H1 (cell line): ENCODE measurements around the gene ACKR3. TPM values are rescaled to one million over a fixed set of nuclear protein-coding genes. Genes with fewer than 3 reads are reported as not detected.
A peak's percentile ranks its signal among the peaks of the same experiment; 100 is the strongest.

Experiments
- CTCF ChIA-PET: fragments of 300-600 bp; sonication (Branson Sonifier 250); formaldehyde crosslinking; loops from one replicate; lab custom pipeline; 2021; ENCODE audit not compliant: partially characterized antibody; lab: Charles Lee
- POLR2A ChIA-PET: fragments of 300-600 bp; sonication (Branson Sonifier 250); formaldehyde crosslinking; loops from one replicate; lab custom pipeline; 2021; ENCODE audit warnings: inconsistent platforms; ENCODE audit not compliant: partially characterized antibody; lab: Charles Lee
- DNase-seq, 2 experiments: peaks; one replicate each; pipeline versions ENCODE4 v3.0.0 to v3.0.0-alpha.2; 2010 to 2022; ENCODE audit warnings: low spot score in 2 of 2, low read depth in 1 of 2, mixed read lengths in 1 of 2
- FAIRE-seq: peaks from 2 replicates; lab custom pipeline; 2011; peaks lifted over from hg19 to GRCh38; lab: Jason Lieb, UNC
- H2AFZ ChIP-seq: 2 replicates; pipeline ENCODE4 v1.8.1; 2012; ENCODE audit warnings: low read length, inconsistent platforms
- H2AK5ac ChIP-seq: 2 replicates; pipeline ENCODE4 v1.6.1; 2013; ENCODE audit warnings: low read depth, low read length
- H2BK120ac ChIP-seq: replicated peaks from 2 replicates; pipeline ENCODE3; 2013; ENCODE audit warnings: low read depth, low read length, inconsistent platforms
- H2BK12ac ChIP-seq: 2 replicates; pipeline ENCODE4 v1.6.1; 2013; ENCODE audit warnings: low read depth, low read length
- H2BK15ac ChIP-seq: 2 replicates; pipeline ENCODE4 v1.6.1; 2013; ENCODE audit warnings: low read length
- H2BK20ac ChIP-seq: 2 replicates; pipeline ENCODE4 v1.6.1; 2013; ENCODE audit warnings: low read length
- H2BK5ac ChIP-seq: 2 replicates; pipeline ENCODE4 v1.6.1; 2013; ENCODE audit warnings: low read depth, low read length
- H3K14ac ChIP-seq: 2 replicates; pipeline ENCODE4 v1.6.1; 2013; ENCODE audit warnings: inconsistent platforms; ENCODE audit not compliant: insufficient read length
- H3K18ac ChIP-seq: 2 replicates; pipeline ENCODE4 v1.6.1; 2013; ENCODE audit warnings: low read length; ENCODE audit errors: extremely low read depth
- H3K23ac ChIP-seq: 2 replicates; pipeline ENCODE4 v1.6.1; 2013; ENCODE audit warnings: inconsistent platforms; ENCODE audit not compliant: insufficient read length
- H3K23me2 ChIP-seq: 2 replicates; pipeline ENCODE4 v1.6.1; 2013; ENCODE audit warnings: low read depth, low read length
- H3K27ac ChIP-seq: 2 replicates; pipeline ENCODE4 v1.6.1; 2011; ENCODE audit warnings: low read depth, low read length, inconsistent platforms
- H3K27me3 ChIP-seq, 4 experiments: replicated peaks in 1 of 4; 1 replicate in 1 of 4; 2 replicates in 3 of 4; pipeline versions ENCODE4 v1.6.1 to v1.8.1; 2011 to 2013; ENCODE audit warnings: low read length in 3 of 4, mild to moderate bottlenecking in 3 of 4, inconsistent platforms in 2 of 4, mixed read lengths in 2 of 4, moderate library complexity in 1 of 4; ENCODE audit not compliant: control insufficient read depth in 3 of 4, insufficient read depth in 3 of 4; ENCODE audit errors: extremely low read depth in 1 of 4
- H3K36me3 ChIP-seq, 4 experiments: 2 replicates each; pipeline versions ENCODE4 v1.6.1 to v1.8.1; 2011 to 2013; ENCODE audit warnings: mild to moderate bottlenecking in 4 of 4, low read length in 3 of 4, moderate library complexity in 2 of 4, control low read depth in 1 of 4, inconsistent platforms in 1 of 4; ENCODE audit not compliant: insufficient read depth in 4 of 4, control insufficient read depth in 2 of 4
- H3K4ac ChIP-seq: replicated peaks from 2 replicates; pipeline ENCODE3; 2013; ENCODE audit warnings: low read length, low read depth, mixed read lengths, inconsistent platforms; ENCODE audit not compliant: insufficient read length
- H3K4me1 ChIP-seq, 4 experiments: replicated peaks in 1 of 4; 1 replicate in 1 of 4; 2 replicates in 3 of 4; pipeline versions ENCODE4 v1.6.1 to v1.8.1; 2011 to 2013; ENCODE audit warnings: low read length in 3 of 4, inconsistent platforms in 2 of 4, mixed read lengths in 1 of 4; ENCODE audit not compliant: insufficient read depth in 4 of 4, control insufficient read depth in 3 of 4
- H3K4me2 ChIP-seq, 2 experiments: 2 replicates each; pipeline versions ENCODE4 v1.6.1 to v1.8.1; 2011 to 2013; ENCODE audit warnings: low read depth in 2 of 2, low read length in 2 of 2, control low read depth in 1 of 2, inconsistent platforms in 1 of 2, mild to moderate bottlenecking in 1 of 2; ENCODE audit not compliant: insufficient read depth in 1 of 2
- H3K4me3 ChIP-seq, 4 experiments: fragments of 200-600, 300-600 bp in 1 of 4; sonication (generic), shearing (Covaris generic), sonication (Bioruptor Twin) in 1 of 4; 2 replicates each; pipeline versions ENCODE4 v1.5.1 to v1.8.1; 2011 to 2016; ENCODE audit warnings: low read length in 4 of 4, low read depth in 3 of 4, control low read depth in 2 of 4, inconsistent platforms in 2 of 4, mild to moderate bottlenecking in 2 of 4, mixed read lengths in 1 of 4, moderate library complexity in 1 of 4; ENCODE audit not compliant: insufficient read depth in 2 of 4; ENCODE audit errors: extremely low read depth in 1 of 4
- H3K56ac ChIP-seq: replicated peaks from 2 replicates; pipeline ENCODE3; 2013; ENCODE audit warnings: low read depth, mild to moderate bottlenecking, mixed read lengths, low read length, inconsistent platforms; ENCODE audit not compliant: insufficient read length
- H3K79me1 ChIP-seq: 2 replicates; pipeline ENCODE4 v1.6.1; 2013; ENCODE audit warnings: low read depth, low read length, control low read depth
- H3K79me2 ChIP-seq, 2 experiments: 2 replicates each; pipeline versions ENCODE4 v1.6.1 to v1.8.1; 2012 to 2013; ENCODE audit warnings: low read length in 2 of 2, mild to moderate bottlenecking in 2 of 2, inconsistent platforms in 1 of 2; ENCODE audit not compliant: insufficient read depth in 2 of 2, control insufficient read depth in 1 of 2
- H3K9ac ChIP-seq, 4 experiments: replicated peaks in 1 of 4; 1 replicate in 1 of 4; 2 replicates in 3 of 4; pipeline versions ENCODE4 v1.6.1 to v1.8.1; 2011 to 2013; ENCODE audit warnings: low read depth in 3 of 4, low read length in 3 of 4, control low read depth in 2 of 4, mild to moderate bottlenecking in 2 of 4, moderate library complexity in 2 of 4, inconsistent platforms in 1 of 4; ENCODE audit errors: extremely low read depth in 1 of 4
- H3K9me3 ChIP-seq, 2 experiments: 2 replicates each; pipeline versions ENCODE4 v1.6.1 to v1.8.1; 2012 to 2013; ENCODE audit warnings: mild to moderate bottlenecking in 2 of 2, moderate library complexity in 2 of 2, control low read depth in 1 of 2, inconsistent platforms in 1 of 2, low read depth in 1 of 2, low read length in 1 of 2, mixed read lengths in 1 of 2; ENCODE audit not compliant: insufficient read depth in 2 of 2
- H4K20me1 ChIP-seq, 2 experiments: replicated peaks in 1 of 2; 2 replicates each; pipeline versions ENCODE3 to v1.8.1; 2011 to 2013; ENCODE audit warnings: inconsistent platforms in 2 of 2, low read length in 2 of 2, mild to moderate bottlenecking in 1 of 2; ENCODE audit not compliant: insufficient read depth in 2 of 2, control insufficient read depth in 1 of 2
- H4K5ac ChIP-seq: 2 replicates; pipeline ENCODE4 v1.6.1; 2013; ENCODE audit warnings: low read length, low read depth, mixed read lengths, inconsistent platforms; ENCODE audit not compliant: insufficient read length
- H4K8ac ChIP-seq: 2 replicates; pipeline ENCODE4 v1.8.0; 2013; ENCODE audit warnings: mild to moderate bottlenecking, moderate library complexity, low read length, inconsistent platforms; ENCODE audit not compliant: insufficient read depth; ENCODE audit errors: extremely low read depth
- H4K91ac ChIP-seq: replicated peaks from 2 replicates; pipeline ENCODE3; 2013; ENCODE audit warnings: low read length, mixed read lengths, inconsistent platforms; ENCODE audit not compliant: insufficient read length
- CHD2 ChIP-seq: IDR thresholded peaks from 2 replicates; pipeline ENCODE4 v1.6.1; 2012; ENCODE audit warnings: low read length, improper control_type of control experiment
- EGR1 ChIP-seq: IDR thresholded peaks from 2 replicates; pipeline ENCODE4 v1.6.1; 2011; ENCODE audit warnings: low read depth, low read length, borderline replicate concordance
- GABPA ChIP-seq: IDR thresholded peaks from 2 replicates; pipeline ENCODE4 v1.6.1; 2011; ENCODE audit warnings: mild to moderate bottlenecking, low read length, moderate library complexity, borderline replicate concordance; ENCODE audit not compliant: insufficient read depth
- RAD21 ChIP-seq, 2 experiments: IDR thresholded peaks in 1 of 2; conservative IDR thresholded peaks in 1 of 2; 2 replicates each; pipeline ENCODE4 v1.6.1; 2011; ENCODE audit warnings: low read depth in 2 of 2, low read length in 2 of 2, improper control_type of control experiment in 1 of 2, inconsistent platforms in 1 of 2, mild to moderate bottlenecking in 1 of 2, moderate library complexity in 1 of 2
- WGBS, 2 experiments: shearing (Covaris generic) in 1 of 2; methylation state at CpG; one replicate each; pipeline versions ENCODE4 v1.1.6 to v1.1.7; 2013 to 2015; ENCODE audit warnings: low lambda C conversion rate in 2 of 2, mixed read lengths in 2 of 2, inconsistent platforms in 1 of 2, low coverage in 1 of 2, missing lambda C conversion rate in 1 of 2; ENCODE audit not compliant: insufficient replicate concordance in 2 of 2, insufficient coverage in 1 of 2, insufficient read length in 1 of 2; ENCODE audit errors: extremely low coverage in 1 of 2, missing lambda C conversion rate in 1 of 2; 5-methylcytosine and 5-hydroxymethylcytosine counted together
- polyA plus RNA-seq, 7 experiments: library from polyadenylated mRNA; depleted of rRNA in 3 of 7; stranded (reverse) in 5 of 7; unstranded in 2 of 7; fragments of >200 nt in 5 of 7; fragments of 200-250 nt in 2 of 7; gene quantifications; 1 replicate in 5 of 7; 2 replicates in 1 of 7; 4 replicates in 1 of 7; pipeline versions ENCODE4 v1.2.1 to v1.2.3, GENCODE V29; 2011 to 2013; ENCODE audit warnings: missing spikeins in 2 of 7, mixed read lengths in 2 of 7
- total RNA-seq: library from RNA; stranded (reverse); fragmentation: NEBNext Ultra II Directional; extraction: Animal tissue kit (Norgen Biotek cat#: 25700); gene quantifications from 2 replicates; pipeline ENCODE4 v1.2.1, GENCODE V29; 2021

The ACKR3 gene
- total and polyA plus RNA-seq, 2 of the 8 experiments (the other 6 are each of a cell fraction or from before 2014, with no cell fraction given): 1.4 to 24.4 TPM

- Histone ChIP-seq H3K79me2 (no peaks in the 10 kb centered on the region), H3K23me2 (peaks cover 3% of the 10 kb centered on the region; the same call in 1 of the 2 replicates), H3K4me3 (no peak overlapping the region), H3K36me3 (no peaks in the 10 kb centered on the region), H2BK15ac (no peak overlapping the region), H3K4ac (no peak overlapping the region), H4K20me1 (no peaks in the 10 kb centered on the region), H2BK5ac (no peak overlapping the region), H3K9me3 (no peaks in the 10 kb centered on the region), H2AFZ (no peak overlapping the region), H2AK5ac (no peak overlapping the region)
- CTCF ChIA-PET: interaction anchor here (0.7 to 1.5 kb wide), 3 partner anchors 33 to 265 kb away, joined by 3 to 4 read pairs (median 4); no protein-coding TSS in a partner anchor
- TF ChIP-seq CHD2 (no peak), EGR1 (no peak), GABPA (no peak), RAD21 (IDR thresholded peaks at IDR 0.05 in 1 of 2, conservative IDR thresholded peaks at IDR 0.05 in 1 of 2; ENCODE audit: low read depth in 2 of 2, low read length in 2 of 2) (no peak)
- TF ChIP-seq, all 59 proteins: peak for 0
- H4K91ac ChIP-seq: peak overlapping the region; percentile 41
- no peak overlapping the region for H2BK120ac ChIP-seq
- WGBS, 2 experiments: 87% methylated on average over 18 of the region's 18 CpGs; no CpG with 5 or more reads in 1 of the 2 experiments
- H3K9ac ChIP-seq: no peak overlapping the region
- no peak overlapping the region for H2BK12ac ChIP-seq
- H3K23ac ChIP-seq: no peak overlapping the region
- H3K14ac ChIP-seq: no peak overlapping the region
- H4K8ac ChIP-seq: no peak overlapping the region
- H2BK20ac ChIP-seq: peak overlapping the region; percentile 13; the same call in 1 of the 2 replicates
- H3K18ac ChIP-seq: no peak overlapping the region
- no peak for DNase-seq
- no peak overlapping the region for H3K4me2 ChIP-seq
- H3K56ac ChIP-seq: no peak overlapping the region
- H3K27ac ChIP-seq: no peak overlapping the region
- H3K79me1 ChIP-seq: no peaks in the 10 kb centered on the region
- FAIRE-seq: no peak
- peaks cover 5 to 27% (median 22%) of the 10 kb centered on the region in 4 experiments for H3K4me1 ChIP-seq
- H3K27me3 ChIP-seq: no peaks in the 10 kb centered on the region; a peak in 1 of 7 replicates
- POLR2A ChIA-PET: no interaction called here
- H4K5ac ChIP-seq: no peak overlapping the region
Measured at GRCh38 chr2:236574424-236575145, 5.0 kb downstream of the ACKR3 start.
